CD4-positive, alpha-beta T cell treated with Interleukin-12 subunit alpha and Interleukin-12 subunit beta, for 1 hour (primary cell): ENCODE data around the gene IL13RA1.
"Not testable (repeated sequence)": the region's sequence is repeated elsewhere in the genome, so short reads cannot be mapped to it uniquely, and the experiment has no call there.

ENCODE experiments used
- DNase-seq: peaks from one replicate; pipeline ENCODE4 v3.0.0-alpha.2; 2020

The IL13RA1 gene

DNA sequence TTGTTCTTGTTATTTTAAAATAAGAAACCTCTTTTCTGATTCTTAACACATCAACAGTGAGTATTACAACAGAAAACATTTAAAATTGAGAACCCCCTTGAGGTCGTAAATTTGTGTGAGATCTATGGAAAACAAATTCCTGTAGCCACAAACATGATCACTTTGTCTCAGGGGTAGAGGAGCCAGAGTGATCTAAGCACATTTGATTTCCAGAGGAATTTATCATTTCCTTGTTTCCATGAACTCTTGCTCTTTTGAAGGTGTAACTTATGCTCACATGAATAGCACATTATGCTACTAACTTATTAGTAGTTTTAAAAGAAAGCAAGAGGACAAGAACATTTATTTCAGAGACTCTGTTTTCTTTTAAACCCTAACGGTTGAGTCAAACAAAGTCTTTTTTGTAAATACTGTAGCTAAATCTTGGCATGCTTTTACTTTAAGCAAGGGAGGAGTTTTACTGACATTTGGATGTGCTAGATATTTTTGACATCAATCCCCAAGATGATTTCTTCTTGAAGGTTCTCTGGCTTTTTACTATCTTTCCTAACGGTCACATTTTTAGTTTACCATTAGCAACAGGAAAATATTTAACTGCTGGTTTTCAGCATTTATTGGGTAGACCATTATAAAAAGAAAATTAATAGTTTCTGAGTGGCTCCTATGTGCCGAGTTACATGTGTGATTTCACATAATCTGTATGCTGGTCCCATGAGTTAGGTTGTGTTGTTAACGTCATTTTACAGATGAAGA lies 68.3 kb downstream of the IL13RA1 start:
- no peak for DNase-seq

- DNase-seq = no peak
These were observed 75.5 kb downstream of the IL13RA1 start for GRCh38 chrX:118802857-118803256.

- DNase-seq = peak; percentile 30
These were observed 80.0 kb downstream of the IL13RA1 start for GRCh38 chrX:118807151-118808017.

DNA sequence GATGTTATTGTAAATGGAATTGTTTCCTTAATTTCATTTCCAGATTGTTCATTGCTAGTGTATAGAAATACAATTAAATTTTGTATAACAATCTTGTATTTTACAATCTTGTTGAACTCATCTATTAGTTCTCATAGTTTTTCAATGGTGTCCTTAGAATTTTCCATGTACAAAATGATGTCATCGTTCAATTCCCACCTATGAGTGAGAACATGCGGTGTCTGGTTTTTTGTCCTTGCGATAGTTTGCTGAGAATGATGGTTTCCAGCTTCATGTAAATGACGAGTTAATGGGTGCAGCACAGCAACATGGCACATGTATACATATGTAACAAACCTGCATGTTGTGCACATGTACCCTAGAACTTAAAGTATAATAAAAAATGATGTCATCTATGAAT lies 89.9 kb downstream of the IL13RA1 start:
- not testable (repeated sequence) for DNase-seq

- DNase-seq = peak; percentile 40
These were observed 96.1 kb downstream of the IL13RA1 start, which contains the start of gene ZCCHC12 for GRCh38 chrX:118823263-118824172. Gene ZCCHC12, plus strand, starts transcription at chrX:118823824. Its CDS starts 1,421 bp downstream, at chrX:118825245.

DNA sequence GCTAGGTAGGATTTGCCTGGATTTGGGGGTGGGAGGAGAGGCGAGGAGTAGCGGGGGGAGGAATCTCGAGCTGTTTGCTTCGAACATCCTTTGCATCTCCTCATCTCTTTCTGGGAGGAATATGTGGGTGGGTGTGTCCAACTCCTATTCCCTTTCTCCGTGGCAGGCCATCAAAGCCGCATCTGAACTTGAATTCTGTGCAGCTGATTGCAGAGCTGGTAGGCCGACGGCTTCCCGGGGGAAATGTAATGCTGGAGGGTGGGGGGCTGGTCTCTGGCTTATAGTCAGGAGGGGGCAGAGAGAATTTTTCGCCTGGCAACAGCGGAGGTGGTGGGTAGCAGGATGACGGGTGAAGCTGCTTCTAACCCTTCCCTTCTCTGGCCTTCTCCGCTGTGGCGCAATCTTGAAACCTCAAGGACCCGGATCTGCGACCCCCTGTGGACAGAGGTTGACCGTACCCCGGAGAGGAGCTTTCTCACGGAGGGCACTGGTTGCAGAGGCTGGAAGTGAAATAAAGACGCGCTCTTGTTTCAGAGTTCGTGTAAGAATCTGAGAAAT lies 96.8 kb downstream of the IL13RA1 start:
- DNase-seq = no peak

DNA sequence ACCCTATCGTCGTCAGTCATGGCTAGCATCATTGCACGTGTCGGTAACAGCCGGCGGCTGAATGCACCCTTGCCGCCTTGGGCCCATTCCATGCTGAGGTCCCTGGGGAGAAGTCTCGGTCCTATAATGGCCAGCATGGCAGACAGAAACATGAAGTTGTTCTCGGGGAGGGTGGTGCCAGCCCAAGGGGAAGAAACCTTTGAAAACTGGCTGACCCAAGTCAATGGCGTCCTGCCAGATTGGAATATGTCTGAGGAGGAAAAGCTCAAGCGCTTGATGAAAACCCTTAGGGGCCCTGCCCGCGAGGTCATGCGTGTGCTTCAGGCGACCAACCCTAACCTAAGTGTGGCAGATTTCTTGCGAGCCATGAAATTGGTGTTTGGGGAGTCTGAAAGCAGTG lies 97.8 kb downstream of the IL13RA1 start:
- DNase-seq = no peak

GRCh38 chrX:118839334-118839958 lies 112.0 kb downstream of the IL13RA1 start:
- DNase-seq = peak; percentile 55
